T-helper 2 cell treated with Interferon-gamma antibody and Interleukin-4, amounts not matched to agents 5 μg/mL and 100 μg/mL, for 36 hours (primary cell): ENCODE measurements around the gene PBX1.

Experiments used
- DNase-seq: peaks from one replicate; pipeline ENCODE4 v3.0.0; 2021; ENCODE audit warnings: low spot score
- H3K27ac Mint-ChIP-seq: one replicate; pipeline ENCODE4 v1.8.0; 2021; ENCODE audit warnings: mild to moderate bottlenecking, mixed read lengths
- H3K27me3 Mint-ChIP-seq: one replicate; pipeline ENCODE4 v1.8.0; 2021; ENCODE audit warnings: low read depth, mixed read lengths
- H3K36me3 Mint-ChIP-seq: one replicate; pipeline ENCODE4 v1.8.0; 2021; ENCODE audit warnings: low read depth, mixed read lengths
- H3K4me1 Mint-ChIP-seq: one replicate; pipeline ENCODE4 v1.8.0; 2021; ENCODE audit warnings: low read depth, mixed read lengths
- H3K4me3 Mint-ChIP-seq: one replicate; pipeline ENCODE4 v1.8.0; 2022; ENCODE audit warnings: mild to moderate bottlenecking, moderate library complexity, mixed read lengths
- H3K9me3 Mint-ChIP-seq: one replicate; pipeline ENCODE4 v1.8.0; 2021; ENCODE audit warnings: mixed read lengths

PBX1 gene

GRCh38 chr1:164846731-164847691 lies 288.0 kb downstream of the PBX1 start:
- no peak for DNase-seq
- H3K27ac Mint-ChIP-seq = no peak overlapping the region
- H3K4me1 Mint-ChIP-seq = no peaks in the 10 kb centered on the region
- H3K27me3 Mint-ChIP-seq = no peaks in the 10 kb centered on the region
- no peaks in the 10 kb centered on the region for H3K36me3 Mint-ChIP-seq
- H3K4me3 Mint-ChIP-seq = no peak overlapping the region
- peaks cover 3% of the 10 kb centered on the region for H3K9me3 Mint-ChIP-seq

GRCh38 chr1:164853146-164853545 lies 294.2 kb downstream of the PBX1 start:
- Mint-ChIP-seq H3K9me3 (peaks cover 3% of the 10 kb centered on the region), H3K27me3 (no peaks in the 10 kb centered on the region), H3K4me1 (no peaks in the 10 kb centered on the region), H3K36me3 (no peaks in the 10 kb centered on the region), H3K27ac (no peak overlapping the region), H3K4me3 (no peak overlapping the region)
- DNase-seq = no peak

GRCh38 chr1:164855716-164856329 lies 296.8 kb downstream of the PBX1 start:
- no peaks in the 10 kb centered on the region for H3K36me3 Mint-ChIP-seq
- H3K9me3 Mint-ChIP-seq = no peaks in the 10 kb centered on the region
- DNase-seq = no peak
- H3K27me3 Mint-ChIP-seq = no peaks in the 10 kb centered on the region
- H3K4me1 Mint-ChIP-seq = no peaks in the 10 kb centered on the region
- no peak overlapping the region for H3K27ac Mint-ChIP-seq
- no peak overlapping the region for H3K4me3 Mint-ChIP-seq

GRCh38 chr1:164856381-164856780 lies 297.4 kb downstream of the PBX1 start:
- H3K4me1 Mint-ChIP-seq = no peaks in the 10 kb centered on the region
- H3K4me3 Mint-ChIP-seq = no peak overlapping the region
- no peaks in the 10 kb centered on the region for H3K9me3 Mint-ChIP-seq
- no peak for DNase-seq
- H3K36me3 Mint-ChIP-seq = no peaks in the 10 kb centered on the region
- no peak overlapping the region for H3K27ac Mint-ChIP-seq
- no peaks in the 10 kb centered on the region for H3K27me3 Mint-ChIP-seq

GRCh38 chr1:164857439-164857838 lies 298.5 kb downstream of the PBX1 start:
- Mint-ChIP-seq H3K27ac (no peak overlapping the region), H3K27me3 (no peaks in the 10 kb centered on the region), H3K4me1 (no peaks in the 10 kb centered on the region), H3K4me3 (no peak overlapping the region), H3K9me3 (no peaks in the 10 kb centered on the region), H3K36me3 (no peaks in the 10 kb centered on the region)
- DNase-seq = no peak

- no peaks in the 10 kb centered on the region for H3K9me3 Mint-ChIP-seq
- no peaks in the 10 kb centered on the region for H3K4me1 Mint-ChIP-seq
- no peaks in the 10 kb centered on the region for H3K36me3 Mint-ChIP-seq
- no peaks in the 10 kb centered on the region for H3K27me3 Mint-ChIP-seq
- DNase-seq = no peak
- no peak overlapping the region for H3K4me3 Mint-ChIP-seq
- no peak overlapping the region for H3K27ac Mint-ChIP-seq
Measured at GRCh38 chr1:164858096-164858632, 299.2 kb downstream of the PBX1 start.

GRCh38 chr1:164861632-164862031 lies 302.6 kb downstream of the PBX1 start:
- Mint-ChIP-seq H3K4me1 (no peaks in the 10 kb centered on the region), H3K27ac (no peak overlapping the region)

GRCh38 chr1:164863056-164863455 lies 304.1 kb downstream of the PBX1 start:
- Mint-ChIP-seq H3K9me3 (no peaks in the 10 kb centered on the region), H3K4me1 (no peaks in the 10 kb centered on the region), H3K4me3 (no peak overlapping the region), H3K36me3 (no peaks in the 10 kb centered on the region), H3K27ac (no peak overlapping the region), H3K27me3 (no peaks in the 10 kb centered on the region)
- no peak for DNase-seq

More at GRCh38 chr1:164861632-164862031, 302.6 kb downstream of the PBX1 start:
- Mint-ChIP-seq H3K27me3 (no peaks in the 10 kb centered on the region), H3K4me3 (no peak overlapping the region), H3K36me3 (no peaks in the 10 kb centered on the region), H3K9me3 (no peaks in the 10 kb centered on the region)
- no peak for DNase-seq

GRCh38 chr1:164864161-164864560 lies 305.2 kb downstream of the PBX1 start:
- no peaks in the 10 kb centered on the region for H3K27me3 Mint-ChIP-seq
- no peaks in the 10 kb centered on the region for H3K36me3 Mint-ChIP-seq
- no peak overlapping the region for H3K27ac Mint-ChIP-seq
- no peak overlapping the region for H3K4me3 Mint-ChIP-seq
- H3K4me1 Mint-ChIP-seq = no peaks in the 10 kb centered on the region
- DNase-seq = no peak
- no peaks in the 10 kb centered on the region for H3K9me3 Mint-ChIP-seq

- H3K4me1 Mint-ChIP-seq = no peaks in the 10 kb centered on the region
- no peak overlapping the region for H3K4me3 Mint-ChIP-seq
- no peak overlapping the region for H3K27ac Mint-ChIP-seq
- H3K27me3 Mint-ChIP-seq = no peaks in the 10 kb centered on the region
- no peaks in the 10 kb centered on the region for H3K9me3 Mint-ChIP-seq
- H3K36me3 Mint-ChIP-seq = no peaks in the 10 kb centered on the region
- no peak for DNase-seq
Measured at GRCh38 chr1:164865385-164865784, 306.4 kb downstream of the PBX1 start.

- no peak for DNase-seq
- H3K27me3 Mint-ChIP-seq = no peaks in the 10 kb centered on the region
- no peaks in the 10 kb centered on the region for H3K9me3 Mint-ChIP-seq
- no peak overlapping the region for H3K4me3 Mint-ChIP-seq
- H3K4me1 Mint-ChIP-seq = no peaks in the 10 kb centered on the region
- no peak overlapping the region for H3K27ac Mint-ChIP-seq
- H3K36me3 Mint-ChIP-seq = no peaks in the 10 kb centered on the region
Measured at GRCh38 chr1:164867590-164867989, 308.6 kb downstream of the PBX1 start.

- Mint-ChIP-seq H3K27me3 (no peaks in the 10 kb centered on the region), H3K4me1 (no peaks in the 10 kb centered on the region), H3K9me3 (no peaks in the 10 kb centered on the region), H3K27ac (no peak overlapping the region), H3K4me3 (no peak overlapping the region), H3K36me3 (no peaks in the 10 kb centered on the region)
- no peak for DNase-seq
Measured at GRCh38 chr1:164868990-164869389, 310.0 kb downstream of the PBX1 start.

- Mint-ChIP-seq H3K27ac (no peak overlapping the region), H3K27me3 (no peaks in the 10 kb centered on the region), H3K9me3 (no peaks in the 10 kb centered on the region), H3K4me1 (no peaks in the 10 kb centered on the region), H3K36me3 (no peaks in the 10 kb centered on the region), H3K4me3 (no peak overlapping the region)
- DNase-seq = no peak
Measured at GRCh38 chr1:164875518-164875917, 316.5 kb downstream of the PBX1 start.

GRCh38 chr1:164876398-164877116 lies 317.6 kb downstream of the PBX1 start:
- Mint-ChIP-seq H3K27me3 (no peaks in the 10 kb centered on the region), H3K4me1 (no peaks in the 10 kb centered on the region), H3K4me3 (no peak overlapping the region), H3K36me3 (no peaks in the 10 kb centered on the region), H3K9me3 (no peaks in the 10 kb centered on the region), H3K27ac (no peak overlapping the region)
- DNase-seq = no peak
